K562 (cell line): ENCODE data around the gene PRRC2B. TPM values are rescaled to one million over a fixed set of nuclear protein-coding genes. Genes with fewer than 3 reads are reported as not detected.
A peak's percentile ranks its signal among the peaks of the same experiment; 100 is the strongest.

ENCODE experiments used
- ATAC-seq: fragments of 200-7000 bp; cut with Tn5 transposase; 3 replicates; pipeline ENCODE4 v1.9.1; 2020; ENCODE audit warnings: moderate library complexity
- BruUV-seq: library from RNA; stranded (reverse); fragments of 400-500 nt; replicated peaks from 2 replicates; lab custom pipeline; 2021; lab: Mats Ljungman, UMichigan
- CTCF ChIA-PET: fragments of 300-600 bp; formaldehyde crosslinking; extraction: SDS; loops from one replicate; lab custom pipeline; 2021; ENCODE audit warnings: low intra/inter-chr PET ratio; lab: Yijun Ruan, JAX
- POLR2A ChIA-PET: fragments of 300-600, 350-650 bp; sonication (Branson Sonifier 250); formaldehyde crosslinking; extraction: SDS; loops from one replicate; lab custom pipeline; 2021; ENCODE audit warnings: antibody characterized with exemption, inconsistent platforms; lab: Yijun Ruan, JAX
- DNase-seq, 4 experiments: peaks; one replicate each; pipeline versions ENCODE4 v3.0.0 to v3.0.0-alpha.2; 2011 to 2018; ENCODE audit warnings: low spot score in 3 of 4, mixed read lengths in 3 of 4; ENCODE audit errors: extremely low read depth in 1 of 4
- FAIRE-seq: peaks from 2 replicates; lab custom pipeline; 2011; peaks lifted over from hg19 to GRCh38; lab: Jason Lieb, UNC
- H2AFZ ChIP-seq: 2 replicates; pipeline ENCODE4 v1.6.0; 2011; ENCODE audit warnings: low read depth, low read length, control low read depth, inconsistent platforms
- H3K27ac ChIP-seq: fragments of 200-600 bp; 3 replicates; pipeline ENCODE4 v1.8.0; 2011; ENCODE audit warnings: low read depth, mild to moderate bottlenecking, control low read depth, inconsistent platforms, low read length, moderate library complexity, mixed read lengths; ENCODE audit errors: extremely low read depth
- H3K27me3 ChIP-seq, 2 experiments: fragments of 300-600 bp in 1 of 2; 2 replicates in 1 of 2; 3 replicates in 1 of 2; pipeline versions ENCODE4 v1.6.0 to v1.8.0; 2011; ENCODE audit warnings: inconsistent platforms in 2 of 2, low read length in 2 of 2, mild to moderate bottlenecking in 1 of 2, mixed read lengths in 1 of 2, moderate library complexity in 1 of 2; ENCODE audit not compliant: control insufficient read depth in 2 of 2, insufficient read depth in 2 of 2
- H3K36me3 ChIP-seq: fragments of 300-600 bp; 3 replicates; pipeline ENCODE4 v1.8.0; 2011; ENCODE audit warnings: mild to moderate bottlenecking, low read length, inconsistent platforms; ENCODE audit not compliant: control insufficient read depth, insufficient read depth
- H3K4me1 ChIP-seq, 2 experiments: fragments of 200-600 bp in 1 of 2; replicated peaks in 1 of 2; 2 replicates in 1 of 2; 3 replicates in 1 of 2; pipeline versions ENCODE4 v1.5.1 to v1.8.0; 2011; ENCODE audit warnings: inconsistent platforms in 2 of 2, low read length in 2 of 2, mild to moderate bottlenecking in 1 of 2, mixed read lengths in 1 of 2, moderate library complexity in 1 of 2; ENCODE audit not compliant: control insufficient read depth in 2 of 2, insufficient read depth in 2 of 2
- H3K4me2 ChIP-seq: 2 replicates; pipeline ENCODE4 v1.6.1; 2011; ENCODE audit warnings: low read length, control low read depth, inconsistent platforms, mixed read lengths; ENCODE audit not compliant: insufficient read depth
- H3K4me3 ChIP-seq: fragments of 200-600 bp; sonication (generic), shearing (Covaris generic); 2 replicates; pipeline ENCODE4 v1.5.1; 2016; ENCODE audit warnings: control low read depth, inconsistent platforms
- H3K79me2 ChIP-seq: fragments of 200-600 bp; 3 replicates; pipeline ENCODE4 v1.8.0; 2011; ENCODE audit warnings: low read length, inconsistent platforms; ENCODE audit not compliant: control insufficient read depth, insufficient read depth
- H3K9ac ChIP-seq, 2 experiments: 2 replicates each; pipeline versions ENCODE4 v1.6.0 to v1.6.1; 2011; ENCODE audit warnings: low read depth in 2 of 2, low read length in 2 of 2, control low read depth in 1 of 2, inconsistent platforms in 1 of 2, mild to moderate bottlenecking in 1 of 2, mixed read lengths in 1 of 2; ENCODE audit not compliant: insufficient read depth in 1 of 2
- H3K9me1 ChIP-seq: one replicate; pipeline ENCODE4 v1.6.0; 2011; ENCODE audit warnings: inconsistent platforms, mild to moderate bottlenecking, low read length, moderate library complexity; ENCODE audit not compliant: control insufficient read depth, insufficient read depth
- H3K9me3 ChIP-seq: replicated peaks from 2 replicates; pipeline ENCODE4 v1.5.1; 2011; ENCODE audit warnings: low read depth, low read length, inconsistent platforms; ENCODE audit not compliant: control insufficient read depth, insufficient read depth
- H4K20me1 ChIP-seq: replicated peaks from 2 replicates; pipeline ENCODE4 v1.6.1; 2011; ENCODE audit warnings: low read length, inconsistent platforms, mixed read lengths; ENCODE audit not compliant: control insufficient read depth, insufficient read depth
- KLF13 ChIP-seq: fragments of 450-650 bp; IDR thresholded peaks from 2 replicates; pipeline ENCODE4 v1.6.1; 2016; ENCODE audit warnings: missing genetic modification characterization, low read depth, mild to moderate bottlenecking, missing compliant biosample characterization, moderate library complexity, borderline replicate concordance
- KLF6 ChIP-seq: fragments of 250-450 bp; sonication (Bioruptor Pico); IDR thresholded peaks from 2 replicates; pipeline ENCODE4 v1.4.0; 2020; ENCODE audit warnings: mild to moderate bottlenecking, moderate library complexity, borderline replicate concordance
- MEF2A ChIP-seq: IDR thresholded peaks from 2 replicates; pipeline ENCODE4 v1.6.1; 2011; ENCODE audit warnings: low read depth, mild to moderate bottlenecking, low read length, moderate library complexity; ENCODE audit not compliant: control insufficient read depth
- PHTF2 ChIP-seq: fragments of 250-450 bp; sonication (Bioruptor Pico); IDR thresholded peaks from 2 replicates; pipeline ENCODE4 v1.5.0; 2021; ENCODE audit warnings: mild to moderate bottlenecking
- POLR2G ChIP-seq: fragments of 200-400 bp; formaldehyde crosslinking; IDR thresholded peaks from 2 replicates; pipeline ENCODE4 v1.6.1; 2017; ENCODE audit warnings: low read depth, mild to moderate bottlenecking, antibody characterized with exemption, low read length, moderate library complexity
- RB1 ChIP-seq: fragments of 450-650 bp; IDR thresholded peaks from 2 replicates; pipeline ENCODE4 v1.6.1; 2017; ENCODE audit warnings: low read depth, mild to moderate bottlenecking
- RBFOX2 ChIP-seq: fragments of 200-400 bp; formaldehyde crosslinking; IDR thresholded peaks from 2 replicates; pipeline ENCODE4 v1.6.1; 2017; ENCODE audit warnings: low read depth, mild to moderate bottlenecking, low read length, moderate library complexity
- RBM22 ChIP-seq: fragments of 200-400 bp; formaldehyde crosslinking; IDR thresholded peaks from 2 replicates; pipeline ENCODE4 v1.6.1; 2018; ENCODE audit warnings: low read length, low read depth; ENCODE audit not compliant: poor library complexity, severe bottlenecking
- TRIM25 ChIP-seq: fragments of 450-650 bp; IDR thresholded peaks from 2 replicates; pipeline ENCODE4 v1.7.0; 2016; ENCODE audit warnings: borderline replicate concordance
- ZBTB33 ChIP-seq: sonication (generic); formaldehyde crosslinking; IDR thresholded peaks from 2 replicates; pipeline ENCODE4 v1.8.1; 2023; ENCODE audit warnings: mild to moderate bottlenecking, missing genetic modification reagents
- WGBS: fragments of 100-300 bp; shearing (Covaris generic); methylation state at CpG from one replicate; pipeline ENCODE4 v1.1.6; 2016; ENCODE audit warnings: low coverage, mixed read lengths; ENCODE audit not compliant: insufficient coverage; ENCODE audit errors: missing lambda C conversion rate; 5-methylcytosine and 5-hydroxymethylcytosine counted together
- in situ Hi-C: fragments of 300-500 bp; cut with MboI; formaldehyde crosslinking; loops from 4 replicates; pipeline ENCODE4 v1.15.0; 2018; ENCODE audit warnings: inconsistent platforms, mixed read lengths
- intact Hi-C: fragments of 100-400 bp; cut with micrococcal nuclease; formaldehyde crosslinking; loops from 2 replicates; pipeline ENCODE4 v1.14.2; 2022
- polyA plus RNA-seq, 8 experiments: library from polyadenylated mRNA; depleted of rRNA in 4 of 8; stranded (reverse) in 5 of 8; unstranded in 3 of 8; fragments of >200 nt; fragmentation: Nextera tagmentation in 2 of 8; fragmentation: Illumina TruSeq in 1 of 8; extraction: Ambion mirVana in 2 of 8; extraction: Trizol in 1 of 8; gene quantifications; 2 replicates each; pipeline versions ENCODE4 v1.2.1 to v1.2.3, GENCODE V29; 2011 to 2014; ENCODE audit warnings: inconsistent platforms in 1 of 8, missing spikeins in 1 of 8
- total RNA-seq, 7 experiments: library from RNA; depleted of rRNA in 6 of 7; stranded (reverse); fragments of >200 nt in 6 of 7; fragmentation: Illumina TruSeq in 2 of 7; extraction: Trizol in 2 of 7; gene quantifications; 2 replicates each; pipeline versions ENCODE4 v1.2.1 to v1.2.3, GENCODE V29; 2011 to 2021; ENCODE audit warnings: low replicate concordance in 1 of 7
- TF ChIP-seq, protein P1 (sequence below): fragments of 450-650 bp; IDR thresholded peaks from 2 replicates; pipeline ENCODE4 v1.6.1; 2018; ENCODE audit warnings: mild to moderate bottlenecking, low read depth; ENCODE audit not compliant: partially characterized antibody
- TF ChIP-seq, protein P2 (sequence below): fragments of 250-450 bp; sonication (Bioruptor Pico); IDR thresholded peaks from 2 replicates; pipeline ENCODE4 v1.4.0; 2020; ENCODE audit warnings: mild to moderate bottlenecking

Gene PRRC2B
- total and polyA plus RNA-seq, 9 of the 15 experiments (the other 6 are each of a cell fraction or from before 2014, with no cell fraction given) = 0.34 to 125 (median 30.9) TPM

DNA sequence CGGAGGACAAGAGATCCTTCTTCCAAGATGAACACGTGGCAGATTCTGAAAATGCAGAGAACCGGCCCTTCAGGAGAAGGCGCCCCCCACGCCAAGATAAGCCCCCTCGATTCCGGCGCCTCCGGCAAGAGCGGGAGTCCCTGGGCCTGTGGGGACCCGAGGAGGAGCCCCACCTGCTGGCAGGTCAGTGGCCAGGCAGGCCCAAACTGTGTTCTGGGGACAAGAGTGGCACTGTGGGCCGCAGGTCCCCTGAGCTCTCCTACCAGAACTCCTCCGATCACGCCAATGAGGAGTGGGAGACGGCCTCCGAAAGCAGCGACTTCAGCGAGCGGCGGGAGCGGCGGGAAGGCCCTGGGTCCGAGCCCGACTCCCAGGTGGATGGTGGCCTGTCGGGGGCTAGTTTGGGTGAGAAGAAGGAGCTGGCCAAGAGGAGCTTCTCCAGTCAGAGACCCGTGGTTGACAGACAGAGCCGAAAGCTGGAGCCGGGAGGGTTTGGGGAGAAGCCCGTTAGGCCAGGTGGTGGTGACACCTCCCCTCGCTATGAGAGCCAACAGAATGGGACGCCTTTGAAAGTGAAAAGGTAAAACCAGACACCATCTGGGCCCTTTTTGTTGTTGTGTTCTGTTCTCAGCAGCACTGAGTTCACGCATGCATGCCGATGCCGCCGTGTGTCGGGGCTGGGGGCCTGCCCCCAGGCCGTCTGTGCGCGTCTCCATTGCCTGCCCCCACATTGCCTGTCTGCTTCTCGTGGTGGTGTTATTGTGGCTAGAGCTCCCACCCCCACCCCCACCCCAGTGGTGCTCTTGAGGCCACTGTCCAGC, 82.3 kb downstream of the PRRC2B start:
- no peaks in the 10 kb centered on the region for H3K9me1 ChIP-seq
- no peak overlapping the region for H3K4me3 ChIP-seq
- H2AFZ ChIP-seq = no peak overlapping the region
- BruUV-seq = no TSS peak
- H3K36me3 ChIP-seq = peaks cover 93% of the 10 kb centered on the region
- DNase-seq (no peak), FAIRE-seq (no peak), ATAC-seq (peak; percentile 79)
- ChIA-PET POLR2A (interaction anchor here (0.8 to 2.0 kb wide), 2 partner anchors 8 to 267 kb away, joined by 3 to 5 read pairs; no protein-coding TSS in a partner anchor), CTCF (interaction anchor here (0.6 to 1.1 kb wide), 2 partner anchors 127 to 470 kb away, joined by 4 to 5 read pairs; no protein-coding TSS in a partner anchor)
- in situ Hi-C loops (loop anchor here (10.0 kb wide), 1 partner anchor 121 kb away; no protein-coding TSS in a partner anchor), intact Hi-C loops (loop anchor here (5.0 kb wide), 1 partner anchor 124 kb away; no protein-coding TSS in a partner anchor)
- H3K9ac ChIP-seq = no peak overlapping the region
- no peaks in the 10 kb centered on the region for H4K20me1 ChIP-seq
- no peaks in the 10 kb centered on the region for H3K27me3 ChIP-seq
- H3K27ac ChIP-seq = no peak overlapping the region
- no peak overlapping the region for H3K4me2 ChIP-seq
- H3K79me2 ChIP-seq = no peaks in the 10 kb centered on the region
- WGBS = 88% methylated on average over 18 of the region's 40 CpGs
- peaks cover 0 to 7% of the 10 kb centered on the region in 2 experiments; a peak in 1 of 5 replicates for H3K4me1 ChIP-seq
- H3K9me3 ChIP-seq = no peaks in the 10 kb centered on the region
- TF ChIP-seq KLF6 (CRISPR knock-in tag) (no peak), RBFOX2 (no peak), KLF13 (tag) (no peak), MEF2A (no peak), RB1 (0 out of 2 replicates have a peak, but pooled peaks have one; percentile 13), PHTF2 (CRISPR knock-in tag) (no peak), ZBTB33 (CRISPR knock-in tag) (peak; percentile 41; the same call in 1 of the 2 replicates), POLR2G (peak; percentile 56), TRIM25 (no peak), RBM22 (peak; percentile 76)
- TF ChIP-seq, protein P1, sequence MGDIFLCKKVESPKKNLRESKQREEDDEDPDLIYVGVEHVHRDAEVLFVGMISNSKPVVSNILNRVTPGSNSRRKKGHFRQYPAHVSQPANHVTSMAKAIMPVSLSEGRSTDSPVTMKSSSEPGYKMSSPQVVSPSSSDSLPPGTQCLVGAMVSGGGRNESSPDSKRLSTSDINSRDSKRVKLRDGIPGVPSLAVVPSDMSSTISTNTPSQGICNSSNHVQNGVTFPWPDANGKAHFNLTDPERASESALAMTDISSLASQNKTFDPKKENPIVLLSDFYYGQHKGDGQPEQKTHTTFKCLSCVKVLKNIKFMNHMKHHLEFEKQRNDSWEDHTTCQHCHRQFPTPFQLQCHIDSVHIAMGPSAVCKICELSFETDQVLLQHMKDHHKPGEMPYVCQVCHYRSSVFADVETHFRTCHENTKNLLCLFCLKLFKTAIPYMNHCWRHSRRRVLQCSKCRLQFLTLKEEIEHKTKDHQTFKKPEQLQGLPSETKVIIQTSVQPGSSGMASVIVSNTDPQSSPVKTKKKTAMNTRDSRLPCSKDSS = no peak
- TF ChIP-seq, protein P2, sequence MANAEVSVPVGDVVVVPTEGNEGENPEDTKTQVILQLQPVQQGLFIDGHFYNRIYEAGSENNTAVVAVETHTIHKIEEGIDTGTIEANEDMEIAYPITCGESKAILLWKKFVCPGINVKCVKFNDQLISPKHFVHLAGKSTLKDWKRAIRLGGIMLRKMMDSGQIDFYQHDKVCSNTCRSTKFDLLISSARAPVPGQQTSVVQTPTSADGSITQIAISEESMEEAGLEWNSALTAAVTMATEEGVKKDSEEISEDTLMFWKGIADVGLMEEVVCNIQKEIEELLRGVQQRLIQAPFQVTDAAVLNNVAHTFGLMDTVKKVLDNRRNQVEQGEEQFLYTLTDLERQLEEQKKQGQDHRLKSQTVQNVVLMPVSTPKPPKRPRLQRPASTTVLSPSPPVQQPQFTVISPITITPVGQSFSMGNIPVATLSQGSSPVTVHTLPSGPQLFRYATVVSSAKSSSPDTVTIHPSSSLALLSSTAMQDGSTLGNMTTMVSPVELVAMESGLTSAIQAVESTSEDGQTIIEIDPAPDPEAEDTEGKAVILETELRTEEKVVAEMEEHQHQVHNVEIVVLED (CRISPR knock-in tag) = no peak
